ENCODE results near the gene WSB1. TPM values are rescaled to one million over a fixed set of nuclear protein-coding genes. Genes with fewer than 3 reads are reported as not detected.

WSB1 gene
- total and polyA plus RNA-seq, 2 of the 8 experiments (the other 6 are each of a cell fraction or from before 2014, with no cell fraction given), result 113 to 140 TPM

DNA sequence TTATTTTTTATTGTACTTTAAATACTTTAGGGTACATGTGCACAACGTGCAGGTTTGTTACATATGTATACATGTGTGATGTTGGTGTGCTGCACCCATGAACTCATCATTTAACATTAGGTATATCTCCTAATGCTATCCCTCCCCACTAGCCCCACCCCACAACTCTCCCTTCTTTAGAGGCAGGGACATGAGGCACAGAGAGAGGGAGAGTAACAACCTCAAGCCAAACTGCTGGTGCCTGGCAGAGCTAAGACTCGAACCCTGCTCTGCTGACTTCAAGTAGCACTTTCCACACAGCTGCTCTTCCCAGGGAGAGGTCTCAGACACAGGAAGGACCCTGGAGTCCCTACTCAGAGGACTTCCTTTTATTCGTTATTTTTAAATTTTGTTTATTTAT, 69.4 kb downstream of the WSB1 start (continued):
- no peak for TF ChIP-seq TCF12 (IDR thresholded peaks at IDR 0.05; ENCODE audit: low read depth, low read length)
- no peak for TF ChIP-seq BACH1 (IDR thresholded peaks at IDR 0.05; ENCODE audit: low read length)
- TF ChIP-seq JUND (IDR thresholded peaks at IDR 0.05; ENCODE audit: low read length), result no peak
- TF ChIP-seq ATF3 (IDR thresholded peaks at IDR 0.05; ENCODE audit: insufficient read depth, low read depth, low read length), result no peak
- TF ChIP-seq CBX5 (IDR thresholded peaks at IDR 0.05; ENCODE audit: low read depth, low read length), result no peak
- TF ChIP-seq PHF8 (conservative IDR thresholded peaks at IDR 0.05; ENCODE audit: low read depth, low read length), result no peak
- no peak for TF ChIP-seq TEAD4 (IDR thresholded peaks at IDR 0.05; ENCODE audit: low read depth, low read length)
- TF ChIP-seq CHD2 (IDR thresholded peaks at IDR 0.05; ENCODE audit: low read length), result no peak

Small RNAs within 50 kb of the gene (microRNA-seq; reads per million reads assigned to microRNA genes)
- 0 to 0.20 reads per million in 2 experiments for gene MIR4522 (ENCODE audit: borderline microRNAs expressed in 2 of 2, borderline number of aligned reads in 2 of 2, borderline replicate concordance in 1 of 2)

Small RNAs within 50 kb of the gene (small RNA-seq; reads per million reads assigned to genes)
- gene MIR4522 (ENCODE audit: insufficient read depth), result not detected

Other genes starting within 250 kb of the WSB1 start
- gene KSR1, start 162.3 kb downstream of the WSB1 start, total RNA-seq (2021; fragmentation: NEBNext Ultra II Directional; extraction: Animal tissue kit (Norgen Biotek cat#: 25700)), result 33.9 and 34.7 TPM in 2 replicates
- gene KSR1, start 162.3 kb downstream of the WSB1 start, polyA plus RNA-seq (2011; rRNA removed), result 14.1 and 26.8 TPM in 2 replicates

Data from H1 (cell line).